Keratinocyte (primary cell): ENCODE data around the gene CD209.

Experiments used
- CTCF ChIP-seq, 3 experiments: IDR thresholded peaks in 1 of 3; conservative IDR thresholded peaks in 1 of 3; optimal IDR thresholded peaks in 1 of 3; 2 replicates in 2 of 3; 3 replicates in 1 of 3; pipeline versions ENCODE3 to v1.5.1; 2011; ENCODE audit warnings: low read length in 3 of 3, mild to moderate bottlenecking in 3 of 3, moderate library complexity in 2 of 3, control low read depth in 1 of 3, inconsistent platforms in 1 of 3; ENCODE audit not compliant: insufficient read depth in 2 of 3; ENCODE audit errors: extremely low read depth in 1 of 3
- EZH2 ChIP-seq: IDR thresholded peaks from one replicate; pipeline ENCODE4 v1.6.1; 2012; ENCODE audit warnings: inconsistent platforms, mild to moderate bottlenecking, low read length, moderate library complexity

GRCh38 chr19:7694499-7694898 is 52.8 kb downstream of the CD209 start:
- no peak for TF ChIP-seq CTCF (optimal IDR thresholded peaks at IDR 0.05 in 1 of 3, IDR thresholded peaks at IDR 0.05 in 1 of 3, conservative IDR thresholded peaks at IDR 0.05 in 1 of 3; ENCODE audit: extremely low read depth in 1 of 3, insufficient read depth in 2 of 3, low read length in 3 of 3)
- TF ChIP-seq EZH2, result no peak
